GM12873 (cell line): Measurements from ENCODE around the gene GPR18.

Experiments used
- TF ChIP-seq, protein P1 (sequence below): IDR thresholded peaks from 2 replicates; pipeline ENCODE4 v1.5.1; 2012; ENCODE audit warnings: low read depth, mild to moderate bottlenecking, moderate library complexity, low read length, control low read depth; ENCODE audit not compliant: insufficient read depth; ENCODE audit errors: missing control alignments

GPR18 gene

GRCh38 chr13:99267927-99268326, 9.7 kb upstream of the GPR18 start:
- TF ChIP-seq, protein P1, sequence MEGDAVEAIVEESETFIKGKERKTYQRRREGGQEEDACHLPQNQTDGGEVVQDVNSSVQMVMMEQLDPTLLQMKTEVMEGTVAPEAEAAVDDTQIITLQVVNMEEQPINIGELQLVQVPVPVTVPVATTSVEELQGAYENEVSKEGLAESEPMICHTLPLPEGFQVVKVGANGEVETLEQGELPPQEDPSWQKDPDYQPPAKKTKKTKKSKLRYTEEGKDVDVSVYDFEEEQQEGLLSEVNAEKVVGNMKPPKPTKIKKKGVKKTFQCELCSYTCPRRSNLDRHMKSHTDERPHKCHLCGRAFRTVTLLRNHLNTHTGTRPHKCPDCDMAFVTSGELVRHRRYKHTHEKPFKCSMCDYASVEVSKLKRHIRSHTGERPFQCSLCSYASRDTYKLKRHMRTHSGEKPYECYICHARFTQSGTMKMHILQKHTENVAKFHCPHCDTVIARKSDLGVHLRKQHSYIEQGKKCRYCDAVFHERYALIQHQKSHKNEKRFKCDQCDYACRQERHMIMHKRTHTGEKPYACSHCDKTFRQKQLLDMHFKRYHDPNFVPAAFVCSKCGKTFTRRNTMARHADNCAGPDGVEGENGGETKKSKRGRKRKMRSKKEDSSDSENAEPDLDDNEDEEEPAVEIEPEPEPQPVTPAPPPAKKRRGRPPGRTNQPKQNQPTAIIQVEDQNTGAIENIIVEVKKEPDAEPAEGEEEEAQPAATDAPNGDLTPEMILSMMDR = no peak

DNA sequence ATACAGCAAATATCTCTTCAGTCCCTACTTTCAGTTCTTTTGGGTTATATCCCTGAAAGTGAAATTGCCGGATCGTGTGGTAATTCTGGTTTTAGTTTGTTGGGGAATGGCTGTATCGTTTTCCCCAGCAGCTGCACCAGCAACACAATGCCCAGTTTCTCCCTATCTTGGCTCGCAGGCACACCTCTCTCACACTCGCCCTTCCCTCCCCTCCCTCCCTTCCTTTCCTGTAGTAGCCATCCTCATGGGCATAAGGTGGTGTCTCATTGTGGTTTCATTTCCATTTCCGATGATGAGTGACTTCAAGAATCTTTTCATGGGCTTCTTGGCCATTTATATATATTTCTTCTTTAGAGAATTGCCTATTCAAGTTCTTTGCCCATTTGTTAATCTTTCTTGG, 8.6 kb upstream of the GPR18 start:
- TF ChIP-seq, protein P1 = no peak

GRCh38 chr13:99265821-99266426, 7.7 kb upstream of the GPR18 start:
- TF ChIP-seq, protein P1 = peak; percentile 59

GRCh38 chr13:99265162-99265800, 7.1 kb upstream of the GPR18 start:
- TF ChIP-seq, protein P1 = no peak

DNA sequence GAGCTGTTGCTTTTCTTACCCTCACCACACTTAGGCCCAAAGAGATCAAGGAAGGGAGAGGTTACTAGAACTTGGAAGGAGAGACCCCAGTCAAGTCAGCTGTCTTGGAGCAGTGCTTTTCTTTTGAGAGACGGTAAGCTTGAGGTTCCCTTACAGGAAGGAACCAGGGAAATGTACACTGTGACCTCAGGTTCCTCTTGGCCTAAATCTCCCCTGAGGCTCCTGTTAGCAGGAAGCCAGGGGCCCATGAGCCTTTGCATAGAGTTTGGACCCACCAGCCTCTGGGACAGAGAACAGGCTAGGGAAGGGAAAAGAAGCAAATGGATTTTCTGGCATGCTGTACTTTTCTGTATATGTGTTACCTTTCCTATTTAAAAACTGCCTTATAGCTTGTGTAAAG, 5.9 kb upstream of the GPR18 start:
- TF ChIP-seq, protein P1 = no peak

DNA sequence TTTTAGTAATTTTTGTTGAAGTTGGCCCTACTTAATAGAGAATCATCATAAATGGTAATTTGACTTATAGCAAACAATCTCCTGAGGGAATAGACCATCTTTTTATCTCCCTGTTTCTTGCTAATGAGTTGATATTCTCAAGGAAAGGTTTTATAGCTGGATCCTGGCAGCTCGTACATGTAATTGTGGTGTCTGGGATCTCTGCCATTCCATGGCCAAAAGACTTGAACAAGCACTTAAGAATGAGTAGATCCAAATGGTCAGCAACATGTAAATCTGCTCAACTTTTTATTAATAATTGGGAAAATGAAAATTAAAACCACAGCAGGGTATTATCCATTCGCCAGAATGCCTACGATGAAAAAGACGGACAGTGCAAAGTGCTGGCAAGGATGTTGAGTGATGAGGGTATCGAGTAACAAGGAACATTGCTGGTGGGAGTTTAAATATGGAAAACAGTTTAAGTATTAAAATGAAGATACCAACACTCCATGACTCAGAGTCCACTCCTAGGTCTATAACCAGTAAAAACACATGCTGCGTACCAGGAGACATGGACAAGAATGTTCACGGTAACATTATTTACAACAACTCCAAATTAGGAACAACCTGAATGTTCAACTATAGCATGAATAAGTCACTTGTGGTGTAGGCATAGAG, 5.1 kb upstream of the GPR18 start:
- TF ChIP-seq, protein P1 = no peak

- TF ChIP-seq, protein P1 = no peak
These were observed 2.9 kb upstream of the GPR18 start for GRCh38 chr13:99261059-99261458.
